GM12874 (cell line): ENCODE measurements around the gene GPR137.

Experiments
- TF ChIP-seq, protein P1 (sequence below): IDR thresholded peaks from 2 replicates; pipeline ENCODE4 v1.5.1; 2011; ENCODE audit warnings: low read depth, mild to moderate bottlenecking, control low read depth, low read length, moderate library complexity; ENCODE audit not compliant: insufficient read depth

Gene GPR137

GRCh38 chr11:64286801-64287159 lies 1.1 kb downstream of the GPR137 start:
- TF ChIP-seq, protein P1, sequence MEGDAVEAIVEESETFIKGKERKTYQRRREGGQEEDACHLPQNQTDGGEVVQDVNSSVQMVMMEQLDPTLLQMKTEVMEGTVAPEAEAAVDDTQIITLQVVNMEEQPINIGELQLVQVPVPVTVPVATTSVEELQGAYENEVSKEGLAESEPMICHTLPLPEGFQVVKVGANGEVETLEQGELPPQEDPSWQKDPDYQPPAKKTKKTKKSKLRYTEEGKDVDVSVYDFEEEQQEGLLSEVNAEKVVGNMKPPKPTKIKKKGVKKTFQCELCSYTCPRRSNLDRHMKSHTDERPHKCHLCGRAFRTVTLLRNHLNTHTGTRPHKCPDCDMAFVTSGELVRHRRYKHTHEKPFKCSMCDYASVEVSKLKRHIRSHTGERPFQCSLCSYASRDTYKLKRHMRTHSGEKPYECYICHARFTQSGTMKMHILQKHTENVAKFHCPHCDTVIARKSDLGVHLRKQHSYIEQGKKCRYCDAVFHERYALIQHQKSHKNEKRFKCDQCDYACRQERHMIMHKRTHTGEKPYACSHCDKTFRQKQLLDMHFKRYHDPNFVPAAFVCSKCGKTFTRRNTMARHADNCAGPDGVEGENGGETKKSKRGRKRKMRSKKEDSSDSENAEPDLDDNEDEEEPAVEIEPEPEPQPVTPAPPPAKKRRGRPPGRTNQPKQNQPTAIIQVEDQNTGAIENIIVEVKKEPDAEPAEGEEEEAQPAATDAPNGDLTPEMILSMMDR = no peak

DNA sequence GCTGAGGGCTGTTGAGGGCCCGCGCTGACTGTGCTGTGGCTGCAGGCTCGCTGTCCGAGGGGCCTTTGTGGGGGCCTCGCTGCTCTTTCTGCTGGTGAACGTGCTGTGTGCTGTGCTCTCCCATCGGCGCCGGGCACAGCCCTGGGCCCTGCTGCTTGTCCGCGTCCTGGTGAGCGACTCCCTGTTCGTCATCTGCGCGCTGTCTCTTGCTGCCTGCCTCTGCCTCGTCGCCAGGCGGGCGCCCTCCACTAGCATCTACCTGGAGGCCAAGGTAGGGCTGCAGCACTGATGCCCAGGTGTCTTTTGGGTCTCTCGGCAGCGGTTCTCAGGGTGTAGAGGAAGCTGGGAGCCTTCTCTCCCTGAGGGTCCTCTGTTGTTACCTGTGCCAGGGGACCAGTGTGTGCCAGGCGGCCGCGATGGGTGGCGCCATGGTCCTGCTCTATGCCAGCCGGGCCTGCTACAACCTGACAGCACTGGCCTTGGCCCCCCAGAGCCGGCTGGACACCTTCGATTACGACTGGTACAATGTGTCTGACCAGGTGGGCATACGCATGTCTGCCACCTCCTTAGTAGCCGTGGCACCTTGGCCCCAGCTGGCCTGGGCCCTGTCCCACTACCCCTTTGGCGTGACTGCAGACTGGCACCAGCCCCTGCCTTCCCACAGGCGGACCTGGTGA lies 2.2 kb downstream of the GPR137 start:
- TF ChIP-seq, protein P1 = no peak

GRCh38 chr11:64288353-64288750 lies 2.7 kb downstream of the GPR137 start:
- TF ChIP-seq, protein P1 = no peak

DNA sequence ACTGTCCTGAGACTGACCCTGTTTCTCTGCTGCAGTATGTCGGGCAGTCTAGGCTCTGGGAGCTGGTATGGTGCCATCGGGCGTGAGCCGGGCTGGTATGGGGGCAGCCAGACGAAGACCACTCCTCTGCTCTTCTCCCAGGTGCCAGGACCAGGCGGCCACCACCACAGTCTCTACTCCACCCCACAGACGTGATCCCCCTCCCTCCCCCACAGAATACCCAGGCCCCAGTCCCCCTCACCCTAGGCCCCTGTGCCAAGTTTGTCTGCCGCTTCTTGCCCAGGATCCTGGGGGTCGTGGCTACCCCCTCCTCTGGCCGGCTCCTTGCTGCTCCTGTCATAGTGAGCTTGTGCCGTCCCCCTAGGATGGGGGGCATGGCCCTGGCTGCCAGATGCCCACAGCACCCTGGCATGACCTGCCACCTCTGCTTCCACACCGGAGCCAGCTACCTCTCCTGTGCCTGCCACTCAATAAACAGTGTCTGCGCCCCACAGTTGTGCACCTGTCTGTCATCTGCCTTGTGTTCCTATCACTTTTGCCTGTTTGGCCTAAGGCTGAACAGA lies 3.4 kb downstream of the GPR137 start:
- TF ChIP-seq, protein P1 = no peak

DNA sequence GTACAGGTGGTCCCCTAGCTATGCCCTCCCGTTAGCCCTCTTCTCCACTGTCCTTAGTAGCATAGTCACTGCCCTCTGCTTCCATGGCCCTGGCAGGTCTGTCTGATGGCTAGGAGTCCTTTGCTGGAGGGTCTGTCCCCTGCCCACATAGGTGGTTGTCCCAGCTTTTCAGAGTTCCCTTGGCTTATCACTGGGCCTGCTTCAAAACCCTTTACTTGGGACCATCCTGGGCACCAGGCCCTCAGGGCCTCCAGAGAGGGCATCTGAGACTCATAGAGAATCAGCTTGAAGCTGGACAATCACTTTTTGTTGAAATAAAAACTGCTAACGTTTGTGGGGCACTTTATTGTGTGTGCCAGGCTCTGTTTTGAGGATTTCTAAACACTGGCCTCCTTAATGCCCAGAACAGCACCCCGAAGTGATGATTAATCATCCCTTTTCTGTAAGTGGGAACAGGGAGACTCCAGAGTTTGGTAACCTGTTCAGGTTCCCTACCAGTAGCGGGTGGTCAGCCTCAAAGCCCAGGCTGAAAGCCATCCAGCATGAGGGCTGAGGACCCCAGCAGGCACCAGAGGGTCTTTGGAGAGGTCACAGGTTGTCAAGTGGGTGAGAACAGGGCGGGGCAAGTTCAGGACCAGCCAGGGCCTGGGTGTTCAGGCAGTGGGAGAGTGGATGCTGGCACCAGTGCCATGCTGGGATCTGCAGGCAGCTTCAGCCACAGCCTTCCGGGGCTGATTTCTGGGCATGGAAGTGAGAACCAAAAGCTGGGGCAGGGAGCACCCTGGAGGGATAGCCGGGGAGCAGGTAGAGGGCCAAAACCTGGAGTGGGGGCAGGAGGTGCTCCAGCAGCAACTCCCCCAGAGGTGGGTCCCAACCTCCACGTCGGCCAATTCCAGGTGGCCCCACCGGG lies 5.0 kb downstream of the GPR137 start:
- TF ChIP-seq, protein P1 = no peak

DNA sequence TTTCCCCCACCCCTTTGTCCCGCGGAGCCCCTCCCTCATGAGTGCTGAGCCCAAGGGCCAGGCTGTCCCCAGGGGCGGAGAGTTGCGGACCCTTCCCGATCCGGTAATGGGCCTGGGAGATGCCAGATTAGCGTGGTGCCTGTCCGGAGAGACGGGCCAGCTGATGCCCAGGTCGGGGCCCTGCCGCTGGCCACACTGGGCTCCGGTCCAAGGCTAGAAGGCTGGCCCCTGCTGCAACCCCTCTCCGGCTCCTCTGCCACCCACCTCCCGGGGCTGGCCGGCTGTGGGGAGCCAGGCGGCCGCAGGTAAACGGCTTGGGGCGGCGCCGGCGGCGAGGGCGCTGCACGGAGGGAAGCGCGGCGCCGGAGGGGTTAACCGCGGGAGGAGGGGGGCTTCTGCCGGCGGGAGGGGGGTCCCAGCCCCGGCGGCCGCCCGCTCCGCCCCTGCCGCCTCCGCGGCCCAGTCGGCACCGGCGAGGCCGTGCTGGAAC lies 5.7 kb downstream of the GPR137 start, which contains the start of gene KCNK4:
KCNK4 (plus strand) TSS at position 41 of the 490 bp plus-strand sequence. CDS start 1,717 bp downstream, outside the sequence.
- TF ChIP-seq, protein P1 = no peak
